GM19193 (cell line): ENCODE data around the gene BAMBI.

ENCODE experiments used
- POLR2A ChIP-seq: IDR thresholded peaks from 4 replicates; pipeline ENCODE4 v1.6.1; 2011; ENCODE audit not compliant: insufficient read depth, insufficient read length; ENCODE audit errors: extremely low read depth

BAMBI gene

DNA sequence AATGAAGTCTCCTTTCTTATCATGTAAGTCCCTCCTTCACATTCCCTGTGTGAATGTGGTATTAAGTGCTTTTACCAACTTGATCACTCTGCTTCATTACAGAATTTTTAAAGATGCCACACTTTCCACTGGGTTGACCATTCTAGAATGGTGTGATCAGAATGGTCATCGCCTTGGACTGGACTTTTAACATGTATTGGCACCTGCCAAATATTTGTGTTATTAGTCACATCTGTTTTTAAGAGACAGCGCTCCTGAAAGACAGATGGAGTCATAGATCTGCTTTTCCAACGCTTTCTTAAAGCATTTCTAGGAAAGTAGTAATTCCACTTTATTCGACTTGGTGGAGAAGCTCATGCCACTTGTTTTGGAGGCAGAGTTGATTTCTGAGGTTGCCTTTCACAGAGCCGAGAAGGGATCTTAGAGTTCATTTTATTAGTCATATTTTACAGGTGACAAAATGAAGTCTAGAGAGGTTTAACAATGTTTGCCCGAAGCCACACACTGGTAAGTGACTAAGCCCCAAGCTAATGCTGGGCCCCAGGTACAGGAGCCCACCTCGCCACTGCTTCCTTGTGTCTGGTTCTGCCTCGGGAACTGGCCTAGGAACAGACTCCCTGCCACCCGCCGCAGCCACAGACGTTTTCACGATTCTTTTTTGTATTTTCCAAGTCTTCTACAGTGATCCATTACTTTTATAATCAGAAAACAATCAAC lies 10.4 kb upstream of the BAMBI start:
- no peak for TF ChIP-seq POLR2A

- TF ChIP-seq POLR2A: no peak
Observed at GRCh38 chr10:28668363-28669226, 8.7 kb upstream of the BAMBI start.

- TF ChIP-seq POLR2A: no peak
Observed at GRCh38 chr10:28669227-28670173, 7.8 kb upstream of the BAMBI start.

GRCh38 chr10:28674782-28675181 lies 2.5 kb upstream of the BAMBI start:
- TF ChIP-seq POLR2A: no peak

- no peak for TF ChIP-seq POLR2A
Observed at GRCh38 chr10:28676326-28676967, 874 bp upstream of the BAMBI start.

- TF ChIP-seq POLR2A: no peak
Observed at GRCh38 chr10:28677888-28678686, 766 bp downstream of the BAMBI start.

GRCh38 chr10:28678687-28679457 lies 1.6 kb downstream of the BAMBI start:
- no peak for TF ChIP-seq POLR2A

DNA sequence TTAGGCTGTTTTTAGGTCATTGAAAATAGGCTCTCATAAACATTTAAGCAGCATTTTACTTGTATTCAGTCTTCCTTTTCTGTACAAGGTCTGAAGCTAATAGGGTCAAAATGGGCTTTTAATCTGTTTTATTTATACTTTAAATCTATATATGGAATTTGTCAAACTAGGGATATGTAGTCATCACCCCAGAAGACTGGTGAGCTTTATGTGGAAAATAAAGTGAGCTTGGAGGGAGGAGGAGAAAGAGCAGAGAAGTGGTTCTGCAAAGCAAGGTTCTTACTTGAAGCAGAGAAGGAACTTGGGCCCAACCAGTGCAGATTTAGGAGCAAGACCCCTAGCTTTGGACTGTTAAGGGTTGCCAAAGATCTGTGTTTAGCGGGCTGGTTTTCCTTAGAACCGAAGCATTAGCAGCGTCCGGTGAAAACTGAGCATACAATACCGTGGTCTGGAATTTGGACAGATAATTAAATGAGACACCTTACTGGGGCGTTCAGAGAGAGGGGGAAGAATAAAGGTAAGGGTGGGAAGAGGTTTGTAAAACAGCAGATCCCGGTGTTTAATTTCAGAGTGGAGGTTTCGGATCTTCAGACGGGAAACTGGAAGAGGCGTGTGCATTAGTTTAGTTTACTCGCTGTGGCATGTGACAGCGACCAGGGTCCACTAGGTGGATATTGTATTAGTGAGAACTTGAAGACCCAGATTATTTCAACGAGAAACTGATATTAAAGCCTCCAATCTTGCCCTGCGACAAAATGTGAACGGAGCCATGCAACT lies 2.4 kb downstream of the BAMBI start:
- TF ChIP-seq POLR2A: no peak

- no peak for TF ChIP-seq POLR2A
Observed at GRCh38 chr10:28680358-28680752, 3.0 kb downstream of the BAMBI start.

DNA sequence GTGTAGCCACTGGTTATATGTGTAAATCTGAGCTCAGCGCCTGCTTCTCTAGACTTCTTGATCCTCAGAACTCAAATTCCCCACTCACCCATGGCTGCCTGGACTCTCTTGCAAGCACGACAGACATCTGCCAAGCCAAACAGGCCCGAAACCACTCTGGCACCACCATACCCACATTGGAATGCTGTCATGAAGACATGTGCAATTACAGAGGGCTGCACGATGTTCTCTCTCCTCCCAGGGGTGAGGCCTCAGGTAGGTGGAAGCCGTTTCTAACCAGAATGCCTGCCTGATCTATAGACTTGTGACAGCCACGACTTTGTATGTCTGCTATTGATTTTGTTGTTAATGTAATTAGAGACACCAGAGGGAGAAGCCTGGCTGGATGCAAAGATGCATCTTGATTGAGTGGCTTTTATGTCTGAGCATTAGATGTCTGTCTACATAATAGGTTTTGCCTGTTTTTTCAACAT lies 4.0 kb downstream of the BAMBI start:
- TF ChIP-seq POLR2A: no peak

DNA sequence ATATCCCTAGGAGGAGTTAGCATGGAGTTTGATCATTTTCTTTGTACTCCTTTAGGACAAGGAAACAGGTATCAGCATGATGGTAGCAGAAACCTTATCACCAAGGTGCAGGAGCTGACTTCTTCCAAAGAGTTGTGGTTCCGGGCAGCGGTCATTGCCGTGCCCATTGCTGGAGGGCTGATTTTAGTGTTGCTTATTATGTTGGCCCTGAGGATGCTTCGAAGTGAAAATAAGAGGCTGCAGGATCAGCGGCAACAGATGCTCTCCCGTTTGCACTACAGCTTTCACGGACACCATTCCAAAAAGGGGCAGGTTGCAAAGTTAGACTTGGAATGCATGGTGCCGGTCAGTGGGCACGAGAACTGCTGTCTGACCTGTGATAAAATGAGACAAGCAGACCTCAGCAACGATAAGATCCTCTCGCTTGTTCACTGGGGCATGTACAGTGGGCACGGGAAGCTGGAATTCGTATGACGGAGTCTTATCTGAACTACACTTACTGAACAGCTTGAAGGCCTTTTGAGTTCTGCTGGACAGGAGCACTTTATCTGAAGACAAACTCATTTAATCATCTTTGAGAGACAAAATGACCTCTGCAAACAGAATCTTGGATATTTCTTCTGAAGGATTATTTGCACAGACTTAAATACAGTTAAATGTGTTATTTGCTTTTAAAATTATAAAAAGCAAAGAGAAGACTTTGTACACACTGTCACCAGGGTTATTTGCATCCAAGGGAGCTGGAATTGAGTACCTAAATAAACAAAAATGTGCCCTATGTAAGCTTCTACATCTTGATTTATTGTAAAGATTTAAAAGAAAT lies 4.8 kb downstream of the BAMBI start:
- TF ChIP-seq POLR2A: no peak
